Neuron (in vitro differentiated cells): Measurements from ENCODE around the gene MAGEA2.
"Not testable (repeated sequence)": the region's sequence is repeated elsewhere in the genome, so short reads cannot be mapped to it uniquely, and the experiment has no call there.

Source experiments
- H2AFZ ChIP-seq: one replicate; pipeline ENCODE4 v1.6.1; 2013; ENCODE audit warnings: low read depth, mild to moderate bottlenecking, inconsistent platforms, low read length, moderate library complexity
- H3K27me3 ChIP-seq: one replicate; pipeline ENCODE4 v1.6.1; 2013; ENCODE audit warnings: low read length; ENCODE audit not compliant: insufficient read depth
- H3K36me3 ChIP-seq: one replicate; pipeline ENCODE4 v1.6.1; 2013; ENCODE audit warnings: low read length; ENCODE audit not compliant: insufficient read depth
- H3K4me1 ChIP-seq: one replicate; pipeline ENCODE4 v1.6.1; 2013; ENCODE audit warnings: low read length; ENCODE audit not compliant: insufficient read depth
- H3K4me3 ChIP-seq: 2 replicates; pipeline ENCODE4 v1.5.1; 2013; ENCODE audit warnings: mild to moderate bottlenecking, low read length, moderate library complexity
- H3K9me3 ChIP-seq: one replicate; pipeline ENCODE4 v1.6.1; 2013; ENCODE audit warnings: low read length

The MAGEA2 gene

GRCh38 chrX:152753686-152754650 lies at the start of gene MAGEA2:
Gene MAGEA2, minus strand, starts transcription at chrX:152753842. Its CDS starts 2,479 bp downstream, at chrX:152751363.
- not testable (repeated sequence) for H3K9me3 ChIP-seq, H3K4me1 ChIP-seq, H3K4me3 ChIP-seq

GRCh38 chrX:152798945-152799344 lies 45.3 kb upstream of the MAGEA2 start:
- no peaks in the 10 kb centered on the region for H3K36me3 ChIP-seq
- H3K27me3 ChIP-seq: peaks cover 18% of the 10 kb centered on the region
- H3K4me3 ChIP-seq: no peak overlapping the region
- no peaks in the 10 kb centered on the region for H3K4me1 ChIP-seq
- H2AFZ ChIP-seq: no peak overlapping the region
- H3K9me3 ChIP-seq: no peaks in the 10 kb centered on the region

More at GRCh38 chrX:152753686-152754650, at the start of gene MAGEA2:
- H3K27me3 ChIP-seq, H3K36me3 ChIP-seq, H2AFZ ChIP-seq: not testable (repeated sequence)

- H3K4me3 ChIP-seq, H3K27me3 ChIP-seq, H3K4me1 ChIP-seq, H3K36me3 ChIP-seq, H2AFZ ChIP-seq, H3K9me3 ChIP-seq: not testable (repeated sequence)
Measured at GRCh38 chrX:152787062-152787461, 33.4 kb upstream of the MAGEA2 start.

- not testable (repeated sequence) for H3K4me1 ChIP-seq, H2AFZ ChIP-seq, H3K9me3 ChIP-seq, H3K27me3 ChIP-seq, H3K4me3 ChIP-seq, H3K36me3 ChIP-seq
Measured at GRCh38 chrX:152769549-152770289, 16.1 kb upstream of the MAGEA2 start, which contains the start of gene MAGEA6. Gene MAGEA6, minus strand, starts transcription at chrX:152769689. Its CDS starts 2,039 bp downstream, at chrX:152767650.

GRCh38 chrX:152766562-152766961 lies 12.9 kb upstream of the MAGEA2 start:
- H3K27me3 ChIP-seq, H2AFZ ChIP-seq, H3K4me1 ChIP-seq, H3K36me3 ChIP-seq, H3K4me3 ChIP-seq, H3K9me3 ChIP-seq: not testable (repeated sequence)

GRCh38 chrX:152761582-152761981 lies 7.9 kb upstream of the MAGEA2 start:
- not testable (repeated sequence) for H3K4me3 ChIP-seq, H3K9me3 ChIP-seq

GRCh38 chrX:152759544-152759943 lies 5.9 kb upstream of the MAGEA2 start:
- H2AFZ ChIP-seq: not testable (repeated sequence)

More at GRCh38 chrX:152761582-152761981, 7.9 kb upstream of the MAGEA2 start:
- not testable (repeated sequence) for H2AFZ ChIP-seq, H3K4me1 ChIP-seq, H3K27me3 ChIP-seq, H3K36me3 ChIP-seq

GRCh38 chrX:152758918-152759317 lies 5.3 kb upstream of the MAGEA2 start, which contains the start of gene CSAG3:
Gene CSAG3, plus strand, starts transcription at chrX:152759218.
- not testable (repeated sequence) for H2AFZ ChIP-seq, H3K27me3 ChIP-seq

More at GRCh38 chrX:152759544-152759943, 5.9 kb upstream of the MAGEA2 start:
- H3K4me3 ChIP-seq, H3K27me3 ChIP-seq, H3K36me3 ChIP-seq, H3K4me1 ChIP-seq, H3K9me3 ChIP-seq: not testable (repeated sequence)

GRCh38 chrX:152754871-152755270 lies 1.2 kb upstream of the MAGEA2 start:
- not testable (repeated sequence) for H3K4me3 ChIP-seq, H3K36me3 ChIP-seq, H3K4me1 ChIP-seq, H3K9me3 ChIP-seq, H3K27me3 ChIP-seq, H2AFZ ChIP-seq

More at GRCh38 chrX:152758918-152759317, 5.3 kb upstream of the MAGEA2 start, which contains the start of gene CSAG3:
- H3K9me3 ChIP-seq, H3K4me1 ChIP-seq, H3K4me3 ChIP-seq, H3K36me3 ChIP-seq: not testable (repeated sequence)

GRCh38 chrX:152738560-152738959 lies 15.1 kb downstream of the MAGEA2 start:
- Histone ChIP-seq H2AFZ (no peak overlapping the region), H3K9me3 (no peaks in the 10 kb centered on the region), H3K4me3 (no peak overlapping the region), H3K36me3 (no peaks in the 10 kb centered on the region), H3K4me1 (no peaks in the 10 kb centered on the region), H3K27me3 (peaks cover 16% of the 10 kb centered on the region)

GRCh38 chrX:152736528-152736927 lies 17.1 kb downstream of the MAGEA2 start:
- not testable (repeated sequence) for H3K9me3 ChIP-seq, H3K36me3 ChIP-seq, H3K4me3 ChIP-seq, H3K4me1 ChIP-seq, H2AFZ ChIP-seq
- peaks cover 16% of the 10 kb centered on the region for H3K27me3 ChIP-seq

GRCh38 chrX:152735860-152736511 lies 17.7 kb downstream of the MAGEA2 start:
- Histone ChIP-seq H3K9me3 (no peaks in the 10 kb centered on the region), H3K4me1 (no peaks in the 10 kb centered on the region), H3K27me3 (peaks cover 16% of the 10 kb centered on the region), H3K36me3 (no peaks in the 10 kb centered on the region), H2AFZ (no peak overlapping the region), H3K4me3 (no peak overlapping the region)

GRCh38 chrX:152735101-152735500 lies 18.5 kb downstream of the MAGEA2 start:
- no peak overlapping the region for H2AFZ ChIP-seq
- no peak overlapping the region for H3K4me3 ChIP-seq
- no peaks in the 10 kb centered on the region for H3K4me1 ChIP-seq
- no peaks in the 10 kb centered on the region for H3K9me3 ChIP-seq
- peaks cover 16% of the 10 kb centered on the region for H3K27me3 ChIP-seq
- H3K36me3 ChIP-seq: no peaks in the 10 kb centered on the region
